GM21717 (cell line): ENCODE data around the gene IGF2BP2.
"Not testable (repeated sequence)": the region's sequence is repeated elsewhere in the genome, so short reads cannot be mapped to it uniquely, and the experiment has no call there.

ENCODE experiments used
- ATAC-seq: cut with Tn5 transposase; IDR thresholded peaks from one replicate; pipeline ENCODE4 v1.9.1; 2021; ENCODE audit warnings: mild to moderate bottlenecking, moderate library complexity; ENCODE audit not compliant: unreplicated experiment

The IGF2BP2 gene

GRCh38 chr3:185678027-185678426, 146.8 kb downstream of the IGF2BP2 start:
- no peak for ATAC-seq

DNA sequence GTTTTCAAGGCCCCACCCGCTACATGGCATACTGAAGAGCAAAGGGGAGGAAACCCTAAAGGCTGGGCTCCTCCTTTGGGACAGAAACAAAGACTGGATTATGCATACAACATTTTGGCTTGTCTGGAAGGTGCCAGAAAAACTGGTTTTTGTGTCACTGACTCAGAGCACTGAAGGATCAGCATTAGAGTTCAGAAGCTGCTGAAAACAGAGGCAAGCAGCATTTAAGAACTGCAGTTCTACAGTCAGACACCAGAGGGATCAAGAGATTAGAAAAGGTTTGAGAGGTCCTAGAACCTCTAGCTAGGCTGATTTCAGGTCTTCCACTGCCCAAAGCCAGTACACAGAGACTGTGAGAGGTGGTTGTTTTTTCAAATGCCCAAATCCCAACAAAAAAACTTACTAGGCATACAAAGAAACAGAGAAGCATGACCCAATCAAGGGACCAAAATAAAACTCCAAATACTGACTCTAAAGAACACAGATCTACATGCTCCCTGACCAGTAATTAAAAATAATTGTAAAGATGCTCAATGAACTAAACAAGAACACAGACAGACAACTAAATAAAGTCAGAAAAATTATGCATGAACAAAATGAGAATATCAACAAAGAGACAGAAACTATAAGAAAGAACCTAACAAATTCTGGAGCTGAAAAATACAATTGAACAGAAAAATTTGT, 147.6 kb downstream of the IGF2BP2 start:
- ATAC-seq: no peak

DNA sequence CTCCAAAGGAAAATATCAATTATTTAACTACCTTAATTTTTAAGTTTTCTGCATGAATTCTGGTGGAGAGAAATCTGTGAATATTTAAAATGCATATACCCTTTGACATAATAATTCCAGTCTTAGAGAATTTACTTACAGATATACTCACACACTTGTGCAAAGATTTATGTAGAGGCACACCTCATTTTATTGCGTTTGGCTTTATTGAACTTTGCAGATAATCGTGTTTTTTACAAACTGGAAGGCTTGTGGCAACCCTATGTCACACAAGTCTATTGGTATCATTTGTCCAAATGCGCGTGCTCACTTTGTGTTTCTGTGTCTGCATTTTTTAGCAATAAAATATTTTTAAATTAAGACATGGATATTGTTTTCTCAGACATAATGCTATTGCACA, 157.3 kb downstream of the IGF2BP2 start:
- no peak for ATAC-seq

DNA sequence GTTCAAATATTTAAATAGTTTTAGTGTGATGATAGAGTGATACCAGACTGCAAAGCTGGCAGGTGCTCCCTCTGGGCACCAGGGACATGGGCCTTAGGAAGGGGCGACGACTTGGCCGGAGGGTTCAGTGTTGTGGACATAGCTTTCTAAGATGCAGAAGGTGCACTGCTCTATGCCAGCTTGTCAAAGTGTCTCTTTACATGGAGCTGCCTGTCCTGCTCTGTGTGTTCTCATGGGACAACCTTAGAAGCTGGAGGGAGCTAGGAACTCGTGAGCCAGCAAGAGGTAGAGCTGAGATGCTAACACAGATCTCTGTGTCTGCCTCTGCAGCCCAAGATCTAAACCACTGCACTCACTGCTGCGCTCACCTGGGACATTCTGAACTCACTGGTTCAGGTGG, 160.9 kb downstream of the IGF2BP2 start:
- no peak for ATAC-seq

DNA sequence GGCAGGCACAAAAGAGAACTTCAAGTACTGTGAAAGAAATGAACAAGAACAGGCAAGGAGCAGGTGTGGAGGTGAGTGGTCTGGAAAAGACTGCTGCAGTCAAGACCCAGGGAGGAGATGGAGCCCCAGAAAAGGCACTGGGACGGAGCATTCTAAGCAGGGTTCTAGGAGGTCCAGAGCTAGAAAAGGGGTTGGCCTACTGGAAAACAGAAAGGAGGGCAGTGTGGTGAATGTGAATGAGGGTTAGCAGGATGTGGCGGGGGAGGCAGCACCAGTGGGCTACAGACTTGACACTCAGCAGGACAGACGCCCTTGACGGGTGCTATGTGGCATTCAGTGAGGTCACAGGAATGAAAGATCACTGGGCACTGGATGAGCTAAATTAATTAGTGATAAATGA, 163.1 kb downstream of the IGF2BP2 start:
- no peak for ATAC-seq

DNA sequence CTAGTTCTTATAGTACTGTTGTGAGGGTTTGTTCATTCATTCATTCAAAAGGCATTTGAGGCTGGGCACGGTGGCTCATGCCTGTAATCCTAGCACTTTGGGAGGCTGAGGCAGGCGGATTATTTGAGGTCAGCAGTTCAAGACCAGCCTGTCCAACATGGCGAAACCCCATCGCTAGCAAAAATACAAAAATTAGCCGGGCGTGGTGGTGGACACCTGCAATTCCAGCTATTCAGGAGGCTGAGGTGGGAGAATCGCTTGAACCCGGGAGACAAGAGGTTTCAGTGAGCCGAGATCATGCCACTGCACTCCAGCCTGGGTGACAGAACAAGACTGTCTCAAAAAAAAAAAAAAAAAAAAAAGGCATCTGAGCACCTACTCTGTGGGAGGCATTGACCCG, 163.5 kb downstream of the IGF2BP2 start:
- ATAC-seq: not testable (repeated sequence)

DNA sequence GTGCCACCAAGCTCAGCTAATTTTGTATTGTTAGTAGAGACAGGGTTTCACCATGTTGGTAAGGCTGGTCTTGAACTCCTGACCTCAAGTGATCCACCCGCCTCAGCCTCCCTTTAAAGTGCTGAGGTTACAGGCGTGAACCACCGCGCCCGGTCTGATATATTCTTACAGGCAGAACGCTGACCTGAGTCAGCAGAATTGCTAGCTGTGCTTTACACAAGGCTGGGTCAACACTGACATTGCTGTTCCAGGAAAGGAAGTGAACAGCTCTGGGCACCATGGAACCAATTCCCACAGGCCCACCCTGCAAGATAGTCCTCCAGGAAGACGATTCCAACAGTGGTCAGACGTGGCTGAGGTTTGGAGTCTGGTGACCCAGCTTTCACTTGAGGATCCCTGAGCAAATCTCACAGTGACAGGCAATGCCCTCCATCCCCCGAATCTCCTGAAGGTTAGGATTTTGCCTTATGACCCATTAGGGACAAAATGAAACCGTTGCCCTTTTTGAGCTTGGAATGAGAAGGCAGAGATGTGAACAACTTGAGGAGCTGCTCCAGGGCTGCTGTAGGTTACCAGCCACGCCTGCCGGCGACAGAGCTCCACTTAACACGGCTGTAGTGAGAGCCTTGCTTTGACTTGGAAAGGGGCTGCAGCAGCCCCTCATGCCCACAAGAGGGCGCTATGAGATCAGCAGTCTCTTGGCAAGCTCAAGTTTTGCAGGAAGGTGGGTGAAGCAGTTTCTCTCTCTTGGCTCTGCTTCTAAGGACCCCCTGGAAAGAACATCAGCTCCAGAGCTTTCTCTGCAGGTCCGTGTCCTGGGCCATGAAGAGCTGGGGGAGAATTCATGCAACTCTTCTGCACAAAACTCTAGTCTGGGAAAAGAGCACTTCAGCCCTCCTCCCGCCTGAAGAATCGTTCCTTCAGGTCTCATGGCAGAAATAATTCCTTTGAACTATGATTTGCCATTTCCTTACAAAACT, 164.6 kb downstream of the IGF2BP2 start:
- ATAC-seq: peak; percentile 56

DNA sequence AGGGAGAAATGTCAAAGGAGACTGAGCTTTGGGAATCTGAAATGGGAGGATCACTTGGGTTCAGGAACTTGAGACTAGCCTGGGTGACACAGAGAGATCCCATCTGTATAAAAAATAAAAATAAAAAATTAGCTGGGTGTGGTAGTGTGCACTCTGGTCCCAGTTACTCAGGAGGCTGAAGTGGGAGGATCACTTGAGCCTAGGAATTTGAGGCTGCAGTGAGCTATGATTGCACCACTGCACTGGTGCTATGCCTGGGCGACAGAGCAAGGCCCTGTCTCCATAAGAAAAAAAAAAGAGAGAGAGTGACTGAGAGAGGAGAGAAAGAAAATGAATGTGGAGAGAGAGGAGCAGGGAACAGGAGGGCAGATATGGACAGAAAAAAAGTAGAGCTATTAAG, 165.9 kb downstream of the IGF2BP2 start:
- ATAC-seq: no peak

DNA sequence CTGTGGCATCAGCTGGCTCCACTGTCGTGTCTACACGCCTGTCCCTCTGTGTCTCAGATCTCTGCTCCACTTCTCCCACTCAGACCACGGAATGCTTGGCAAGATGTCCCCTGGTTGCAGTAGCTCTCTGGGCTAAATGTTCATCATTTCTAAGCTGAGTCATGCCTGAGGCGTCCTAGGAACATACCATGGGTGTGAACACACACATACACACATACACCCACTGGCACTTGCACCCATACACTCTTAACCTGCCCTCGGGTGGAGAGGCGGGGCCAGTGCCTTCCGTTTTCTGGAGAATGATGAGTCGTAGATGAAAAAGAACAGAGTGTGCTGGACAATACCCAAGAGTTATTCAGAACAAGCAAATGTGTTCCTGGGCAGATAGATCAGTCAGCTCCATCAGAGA, 166.3 kb downstream of the IGF2BP2 start:
- ATAC-seq: no peak

DNA sequence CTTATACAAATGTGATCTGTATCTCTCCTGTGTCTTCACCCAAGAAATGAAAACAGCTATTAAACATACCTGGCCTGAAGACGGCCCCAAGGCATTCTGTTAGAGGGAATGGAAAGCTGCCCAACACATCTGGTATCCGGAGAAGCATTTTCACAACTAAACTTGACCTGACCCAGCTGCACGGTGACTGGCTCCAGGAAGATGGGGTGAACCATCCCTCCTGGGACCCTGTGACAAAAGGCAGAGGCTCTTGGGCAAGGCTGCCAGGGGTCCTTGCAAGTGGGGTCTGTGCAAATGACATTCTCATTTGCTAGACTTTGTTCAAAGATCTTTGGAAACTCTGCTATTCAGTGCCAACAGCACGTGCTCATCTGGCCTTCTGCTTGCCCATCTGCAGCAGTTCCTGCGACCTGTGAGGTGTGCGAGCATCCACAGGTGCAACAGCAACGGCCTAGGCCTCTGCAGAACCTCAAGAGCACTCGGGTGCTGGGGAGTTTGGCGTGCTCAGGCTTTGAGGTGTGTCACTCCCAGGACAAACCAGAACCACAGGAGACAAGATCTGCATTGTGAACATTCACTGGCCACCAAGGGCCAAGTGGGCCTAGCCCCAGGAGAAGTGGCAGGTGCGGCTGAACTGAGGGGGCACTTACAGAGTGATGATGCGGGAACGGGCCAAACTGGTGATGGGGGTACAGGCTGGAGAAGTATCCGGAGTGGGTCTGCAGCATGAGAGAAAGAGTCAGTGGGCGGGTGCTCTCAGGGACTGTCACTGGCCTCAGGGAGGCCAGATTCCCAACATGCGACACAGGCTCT, 166.9 kb downstream of the IGF2BP2 start:
- ATAC-seq: no peak

DNA sequence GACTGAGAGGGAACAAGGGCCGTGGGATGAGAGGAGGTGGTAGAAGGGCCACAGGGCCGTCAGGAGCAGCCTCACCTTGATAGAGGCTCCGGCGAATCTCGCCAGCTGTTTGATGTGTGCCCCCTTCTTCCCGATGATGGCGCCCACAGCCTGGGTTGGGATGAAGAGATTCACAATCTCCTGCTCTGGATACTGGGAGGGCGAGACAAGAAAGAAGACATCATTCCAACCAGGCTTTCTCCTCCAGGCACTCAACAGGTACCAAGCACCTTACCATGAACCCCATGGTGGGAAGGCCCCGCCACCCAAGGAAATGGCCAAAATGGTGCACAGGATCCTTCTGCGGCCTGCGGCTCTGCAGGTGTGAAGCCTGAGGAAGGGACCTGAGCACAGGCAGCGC, 167.6 kb downstream of the IGF2BP2 start:
- no peak for ATAC-seq

- no peak for ATAC-seq
Measured at GRCh38 chr3:185656321-185656840, 168.5 kb downstream of the IGF2BP2 start.

DNA sequence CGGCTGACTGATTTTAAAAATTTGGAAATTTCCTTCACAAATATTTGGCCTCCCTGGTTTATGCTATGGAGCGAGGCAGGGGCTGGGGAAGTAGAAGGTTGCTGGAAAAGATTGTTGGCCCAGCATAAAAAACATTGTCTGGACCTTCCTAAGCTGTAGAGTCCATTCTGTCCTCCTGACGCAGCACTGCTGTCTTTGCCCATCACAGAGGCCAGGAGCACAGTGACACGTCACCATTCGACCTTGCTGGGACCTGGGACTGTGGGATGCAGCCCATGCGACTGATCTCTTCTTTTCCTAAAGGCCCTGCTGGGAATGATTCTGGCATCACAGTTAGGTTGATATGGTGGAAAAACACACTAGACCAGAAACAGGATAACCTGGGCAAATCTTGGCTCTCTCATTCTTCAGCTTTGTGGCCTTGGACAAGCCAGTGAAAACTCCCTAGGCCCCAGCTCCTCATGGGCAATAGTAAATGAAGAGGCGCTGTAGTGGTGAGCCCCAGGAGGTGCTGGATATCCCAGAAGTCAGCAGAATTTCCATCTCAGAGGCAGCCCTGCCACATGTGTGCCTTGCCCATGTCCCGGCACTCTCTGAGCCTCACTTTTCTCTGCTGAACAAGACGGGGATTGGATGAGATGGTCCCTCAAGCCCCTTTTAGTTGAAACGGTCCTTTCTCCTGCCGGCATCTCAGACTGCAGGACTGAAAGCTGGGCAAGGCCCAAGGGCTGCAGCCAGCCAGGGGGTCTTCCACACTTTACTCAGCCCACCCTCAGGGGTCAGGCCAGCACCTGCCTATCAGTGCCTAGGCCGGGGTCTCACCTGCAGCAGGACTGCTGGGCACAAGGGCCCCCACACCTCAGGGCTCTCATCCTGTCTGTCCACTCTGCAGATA, 169.2 kb downstream of the IGF2BP2 start:
- no peak for ATAC-seq

GRCh38 chr3:185654758-185655145, 170.1 kb downstream of the IGF2BP2 start:
- ATAC-seq: no peak

GRCh38 chr3:185653949-185654757, 170.7 kb downstream of the IGF2BP2 start:
- no peak for ATAC-seq

DNA sequence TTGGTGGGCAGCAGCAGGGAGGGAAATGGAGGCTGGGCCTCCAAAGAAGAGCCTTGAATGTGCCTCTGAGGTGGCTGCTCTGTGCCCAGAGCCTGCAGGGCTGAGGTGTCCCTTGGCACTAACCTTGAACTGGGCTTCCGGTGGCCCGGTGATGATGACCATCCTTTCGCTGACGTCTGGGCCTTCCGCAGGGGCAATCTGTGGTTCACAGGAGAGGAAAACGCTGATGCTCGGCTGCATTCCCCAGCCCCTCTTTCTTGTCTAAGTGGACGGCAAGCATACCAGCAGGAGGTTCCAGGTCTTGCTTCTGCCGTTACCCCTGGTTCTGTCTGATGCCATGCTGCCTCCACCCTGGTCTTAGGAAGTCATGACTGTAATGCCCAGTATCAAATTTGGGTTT, 172.9 kb downstream of the IGF2BP2 start:
- ATAC-seq: no peak

DNA sequence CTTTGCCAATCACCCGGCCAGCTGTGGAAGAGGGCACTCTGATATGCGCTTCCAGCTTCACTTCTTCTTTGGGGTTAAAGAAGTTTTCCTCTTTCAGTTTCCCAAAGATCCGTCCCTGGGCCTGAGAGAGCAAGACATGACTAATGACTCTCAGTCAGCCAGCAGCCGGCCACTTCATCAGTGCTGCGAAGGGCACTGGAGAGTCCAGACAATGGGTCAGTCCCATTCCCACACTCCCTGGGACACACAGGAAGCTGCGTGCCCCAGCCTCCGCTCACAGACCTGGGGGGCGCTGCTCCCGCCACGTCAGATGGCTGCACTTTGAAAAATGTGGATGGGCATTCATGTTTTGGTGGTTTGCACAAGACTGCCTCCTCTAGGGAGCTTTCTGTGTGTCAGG, 175.4 kb downstream of the IGF2BP2 start:
- ATAC-seq: no peak

DNA sequence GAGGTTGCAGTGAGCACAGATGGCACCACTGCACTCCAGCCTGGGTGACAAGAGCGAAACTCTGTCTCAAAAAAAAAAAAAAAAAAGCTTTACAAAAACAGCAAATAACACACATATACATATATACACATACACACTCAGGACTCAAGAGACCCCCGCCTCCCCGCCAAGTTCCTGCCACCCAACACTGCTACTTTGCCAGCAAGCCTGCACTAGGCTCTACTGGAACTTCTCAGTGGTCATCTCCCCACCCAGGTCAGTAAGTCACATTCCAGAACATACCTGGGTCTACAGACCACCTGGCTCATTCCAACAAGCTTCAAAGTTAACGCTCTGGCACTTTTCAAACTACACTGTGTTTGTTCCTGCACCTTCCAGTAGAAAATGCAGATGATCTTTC, 176.4 kb downstream of the IGF2BP2 start:
- ATAC-seq: no peak

DNA sequence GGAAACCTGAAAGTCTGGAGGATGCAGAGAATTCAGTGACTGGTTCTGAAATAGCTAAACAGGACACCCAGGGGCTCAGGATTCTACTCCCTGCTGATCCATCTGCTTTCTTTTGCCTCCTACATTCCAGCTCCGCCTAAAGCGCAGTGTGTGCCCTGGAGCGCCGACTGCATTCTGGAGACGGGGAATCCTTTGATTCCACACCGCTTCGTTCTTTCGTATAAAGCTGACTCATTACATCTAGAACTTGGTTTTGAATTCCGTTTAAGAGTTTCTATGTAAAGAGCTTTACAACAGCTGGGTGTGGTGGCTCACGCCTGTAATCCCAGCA, 177.0 kb downstream of the IGF2BP2 start:
- no peak for ATAC-seq
